HCT116 (cell line): ENCODE data around the gene PCLO. TPM values are rescaled to one million over a fixed set of nuclear protein-coding genes. Genes with fewer than 3 reads are reported as not detected.

Experiments used
- ATAC-seq: fragments of 200-7000 bp; cut with Tn5 transposase; 2 replicates; pipeline ENCODE4 v1.9.1; 2020; ENCODE audit warnings: mild to moderate bottlenecking, moderate library complexity
- BruUV-seq: library from RNA; stranded (reverse); fragments of 400-500 nt; replicated peaks from 2 replicates; lab custom pipeline; 2021; lab: Mats Ljungman, UMichigan
- CTCF ChIA-PET: fragments of 300-600 bp; sonication (Branson Sonifier 250); formaldehyde crosslinking; loops from one replicate; lab custom pipeline; 2021; ENCODE audit warnings: antibody characterized with exemption; lab: Charles Lee
- POLR2A ChIA-PET: fragments of 300-600, 350-600 bp; sonication (Branson Sonifier 250); formaldehyde crosslinking; loops from one replicate; lab custom pipeline; 2021; ENCODE audit warnings: antibody characterized with exemption; lab: Charles Lee
- RAD21 ChIA-PET, 2 experiments: fragments of 300-600 bp; sonication (Branson Sonifier 250); formaldehyde crosslinking; loops; one replicate each; lab custom pipeline; 2023; ENCODE audit warnings: low total read pairs in 2 of 2; ENCODE audit not compliant: uncharacterized antibody in 2 of 2, unreplicated experiment in 2 of 2, low non-redundant PET in 1 of 2; lab: Charles Lee
- DNase-seq: peaks from one replicate; pipeline ENCODE4 v3.0.0-alpha.2; 2010; ENCODE audit warnings: low read depth, low spot score
- H2AFZ ChIP-seq: fragments of 200-600 bp; shearing (Covaris generic), sonication (generic); 2 replicates; pipeline ENCODE4 v1.6.1; 2017; ENCODE audit warnings: low read depth, mixed run types, mixed read lengths, antibody characterized with exemption, low read length; ENCODE audit not compliant: poor library complexity, severe bottlenecking
- H3K27ac ChIP-seq: 2 replicates; pipeline ENCODE4 v1.5.1; 2012; ENCODE audit warnings: low read depth, low read length
- H3K27me3 ChIP-seq: fragments of 200-600 bp; sonication (generic); 2 replicates; pipeline ENCODE4 v1.6.1; 2016; ENCODE audit warnings: mixed run types, low read length, mixed read lengths; ENCODE audit not compliant: insufficient read depth
- H3K36me3 ChIP-seq, 2 experiments: fragments of 200-500 bp in 1 of 2; fragments of 200-600 bp in 1 of 2; sonication (Bioruptor generic) in 1 of 2; sonication (generic) in 1 of 2; 2 replicates each; pipeline versions ENCODE4 v1.5.1 to v1.6.1; 2014 to 2016; ENCODE audit warnings: low read length in 2 of 2, inconsistent platforms in 1 of 2, mixed read lengths in 1 of 2, mixed run types in 1 of 2; ENCODE audit not compliant: insufficient read depth in 2 of 2, control insufficient read depth in 1 of 2
- H3K4me1 ChIP-seq, 2 experiments: fragments of 200-600 bp in 1 of 2; sonication (generic) in 1 of 2; 2 replicates each; pipeline versions ENCODE4 v1.5.1 to v1.6.1; 2012 to 2017; ENCODE audit warnings: low read length in 2 of 2, inconsistent platforms in 1 of 2, mild to moderate bottlenecking in 1 of 2, mixed read lengths in 1 of 2, mixed run types in 1 of 2, moderate library complexity in 1 of 2; ENCODE audit not compliant: insufficient read depth in 2 of 2, control insufficient read depth in 1 of 2
- H3K4me2 ChIP-seq: fragments of 200-600 bp; sonication (generic); 2 replicates; pipeline ENCODE4 v1.6.1; 2017; ENCODE audit warnings: mixed run types, low read length, mixed read lengths
- H3K4me3 ChIP-seq, 2 experiments: fragments of 200-600 bp in 1 of 2; sonication (generic) in 1 of 2; replicated peaks in 1 of 2; 2 replicates each; pipeline ENCODE4 v1.5.1; 2011 to 2016; ENCODE audit warnings: low read length in 2 of 2, control low read depth in 1 of 2, low read depth in 1 of 2, mild to moderate bottlenecking in 1 of 2, mixed read lengths in 1 of 2, mixed run types in 1 of 2
- H3K79me2 ChIP-seq: fragments of 200-600 bp; sonication (generic); 2 replicates; pipeline ENCODE4 v1.6.1; 2017; ENCODE audit warnings: mild to moderate bottlenecking, mixed run types, low read length, moderate library complexity, mixed read lengths; ENCODE audit not compliant: insufficient read depth
- H3K9ac ChIP-seq: fragments of 200-600 bp; sonication (generic); 2 replicates; pipeline ENCODE4 v1.6.1; 2016; ENCODE audit warnings: low read length, mixed read lengths
- H3K9me2 ChIP-seq: fragments of 200-600 bp; sonication (generic), shearing (Covaris generic); 2 replicates; pipeline ENCODE4 v1.6.1; 2017; ENCODE audit warnings: mixed run types, mild to moderate bottlenecking, moderate library complexity; ENCODE audit not compliant: insufficient read depth
- H3K9me3 ChIP-seq, 2 experiments: fragments of 200-500 bp in 1 of 2; fragments of 200-600 bp in 1 of 2; sonication (Bioruptor generic) in 1 of 2; sonication (generic) in 1 of 2; 2 replicates each; pipeline ENCODE4 v1.6.1; 2014 to 2017; ENCODE audit warnings: low read length in 2 of 2, mixed read lengths in 2 of 2, inconsistent platforms in 1 of 2, low read depth in 1 of 2, mild to moderate bottlenecking in 1 of 2, mixed run types in 1 of 2, moderate library complexity in 1 of 2; ENCODE audit not compliant: control insufficient read depth in 1 of 2, insufficient read depth in 1 of 2
- H4K20me1 ChIP-seq: fragments of 200-600 bp; sonication (generic), shearing (Covaris generic); 2 replicates; pipeline ENCODE4 v1.6.1; 2017; ENCODE audit warnings: mixed run types, mild to moderate bottlenecking, moderate library complexity; ENCODE audit not compliant: insufficient read depth
- ATF3 ChIP-seq: IDR thresholded peaks from 2 replicates; pipeline ENCODE4 v1.6.1; 2012
- CTCF ChIP-seq, 3 experiments: fragments of 200-600 bp in 1 of 3; sonication (generic) in 1 of 3; IDR thresholded peaks in 2 of 3; conservative IDR thresholded peaks in 1 of 3; 2 replicates each; pipeline ENCODE4 v1.5.1; 2012 to 2017; ENCODE audit warnings: low read depth in 2 of 3, low read length in 2 of 3, antibody characterized with exemption in 1 of 3, borderline replicate concordance in 1 of 3, control low read depth in 1 of 3, mild to moderate bottlenecking in 1 of 3, mixed read lengths in 1 of 3, mixed run types in 1 of 3, moderate library complexity in 1 of 3; ENCODE audit not compliant: insufficient read depth in 1 of 3
- EGR1 ChIP-seq: IDR thresholded peaks from 2 replicates; pipeline ENCODE4 v1.6.1; 2012; ENCODE audit warnings: low read depth
- ELF1 ChIP-seq: IDR thresholded peaks from 2 replicates; pipeline ENCODE4 v1.6.1; 2012; ENCODE audit warnings: low read depth, borderline replicate concordance
- EZH2 ChIP-seq: fragments of 200-600 bp; sonication (generic); IDR thresholded peaks from 2 replicates; pipeline ENCODE4 v1.6.1; 2017; ENCODE audit warnings: antibody characterized with exemption, mixed run types
- EZH2phosphoT487 ChIP-seq: fragments of 200-600 bp; IDR thresholded peaks from 2 replicates; pipeline ENCODE4 v1.6.1; 2018; ENCODE audit warnings: antibody characterized with exemption, borderline replicate concordance
- FOSL1 ChIP-seq: IDR thresholded peaks from 2 replicates; pipeline ENCODE4 v1.6.1; 2012; ENCODE audit warnings: low read depth
- JUND ChIP-seq: IDR thresholded peaks from 2 replicates; pipeline ENCODE4 v1.6.1; 2012
- MAX ChIP-seq: IDR thresholded peaks from 2 replicates; pipeline ENCODE4 v1.6.1; 2012
- POLR2AphosphoS5 ChIP-seq: IDR thresholded peaks from 2 replicates; pipeline ENCODE4 v1.6.1; 2011; ENCODE audit warnings: mild to moderate bottlenecking, low read depth, low read length, moderate library complexity
- RAD21 ChIP-seq: IDR thresholded peaks from 2 replicates; pipeline ENCODE4 v1.6.1; 2012; ENCODE audit warnings: low read depth, mild to moderate bottlenecking
- REST ChIP-seq: IDR thresholded peaks from 2 replicates; pipeline ENCODE4 v1.6.1; 2012; ENCODE audit warnings: low read depth
- SIN3A ChIP-seq: IDR thresholded peaks from 2 replicates; pipeline ENCODE4 v1.6.1; 2012; ENCODE audit warnings: low read depth
- SP1 ChIP-seq: IDR thresholded peaks from 2 replicates; pipeline ENCODE4 v1.6.1; 2012; ENCODE audit warnings: low read depth
- TCF7L2 ChIP-seq: IDR thresholded peaks from 2 replicates; pipeline ENCODE4 v1.7.0; 2011; ENCODE audit warnings: borderline replicate concordance, inconsistent platforms; ENCODE audit not compliant: insufficient read depth, insufficient read length; ENCODE audit errors: extremely low read depth
- intact Hi-C: fragments of 100-400 bp; cut with micrococcal nuclease; formaldehyde crosslinking; loops from 2 replicates; pipeline ENCODE4 v1.10.0; 2022
- total RNA-seq: library from RNA; stranded (reverse); gene quantifications from one replicate; pipeline ENCODE4 v1.2.1, GENCODE V29; 2021; ENCODE audit not compliant: unreplicated experiment

PCLO gene
- total RNA-seq, 1 experiment from 2014 or later: 2.4 TPM

- Histone ChIP-seq H3K4me1 (no peaks in the 10 kb centered on the region), H4K20me1 (no peaks in the 10 kb centered on the region), H3K9me2 (no peaks in the 10 kb centered on the region), H3K4me2 (no peak overlapping the region), H3K9me3 (no peaks in the 10 kb centered on the region), H2AFZ (no peak overlapping the region), H3K27ac (no peak overlapping the region), H3K27me3 (no peaks in the 10 kb centered on the region), H3K9ac (no peak overlapping the region), H3K36me3 (no peaks in the 10 kb centered on the region), H3K79me2 (no peaks in the 10 kb centered on the region), H3K4me3 (no peak overlapping the region)
- POLR2A ChIA-PET: no interaction called here
- ATAC-seq (no peak), DNase-seq (no peak)
- TF ChIP-seq MAX (no peak), SIN3A (no peak), SP1 (no peak), EZH2 (no peak), ATF3 (no peak), ELF1 (no peak), FOSL1 (no peak)
- no TSS peak for BruUV-seq
- CTCF ChIA-PET: interaction anchor here (0.6 kb wide), 1 partner anchor 174 kb away, joined by 4 read pairs; no protein-coding TSS in a partner anchor
- RAD21 ChIA-PET: no interaction called here
- intact Hi-C loops: no loop called here
Measured at GRCh38 chr7:82925331-82925730, 237.4 kb downstream of the PCLO start.

- H3K79me2 ChIP-seq: no peaks in the 10 kb centered on the region
- BruUV-seq: no TSS peak
- CTCF ChIA-PET: no interaction called here
- no peak overlapping the region for H3K27ac ChIP-seq
- intact Hi-C loops: no loop called here
- DNase-seq: no peak
- H3K9me3 ChIP-seq: no peaks in the 10 kb centered on the region
- POLR2A ChIA-PET: no interaction called here
- H3K9ac ChIP-seq: no peak overlapping the region
- H3K36me3 ChIP-seq: no peaks in the 10 kb centered on the region
- H3K4me1 ChIP-seq: no peaks in the 10 kb centered on the region
- ATAC-seq: no peak
- H2AFZ ChIP-seq: no peak overlapping the region
- no peaks in the 10 kb centered on the region for H3K27me3 ChIP-seq
- H3K9me2 ChIP-seq: no peaks in the 10 kb centered on the region
- RAD21 ChIA-PET: no interaction called here
- H3K4me3 ChIP-seq: no peak overlapping the region
- H3K4me2 ChIP-seq: no peak overlapping the region
- H4K20me1 ChIP-seq: no peaks in the 10 kb centered on the region
- TF ChIP-seq EGR1 (no peak), EZH2phosphoT487 (no peak), POLR2AphosphoS5 (no peak), SIN3A (no peak), JUND (no peak), TCF7L2 (no peak), ELF1 (no peak), REST (no peak), EZH2 (no peak), CTCF (IDR thresholded peaks at IDR 0.05 in 2 of 3, conservative IDR thresholded peaks at IDR 0.05 in 1 of 3; ENCODE audit: borderline replicate concordance in 1 of 3, insufficient read depth in 1 of 3, low read depth in 2 of 3, low read length in 2 of 3) (no peak), ATF3 (no peak), RAD21 (no peak)
Measured at GRCh38 chr7:82906502-82906901, 256.2 kb downstream of the PCLO start.
